Measurements from ENCODE around the gene CORO7.
A peak's percentile ranks its signal among the peaks of the same experiment; 100 is the strongest.

The CORO7 gene

GRCh38 chr16:4378161-4378666 lies 38.2 kb downstream of the CORO7 start:
- no peak overlapping the region for H3K27ac ChIP-seq (replicated peaks; ENCODE audit: low read length)

GRCh38 chr16:4377573-4378154 lies 38.7 kb downstream of the CORO7 start:
- Histone ChIP-seq H3K4me3 (ENCODE audit: low read length in 2 of 2) (peak overlapping the region in 1 of 2 donors; percentile 22), H3K4me1 (ENCODE audit: control insufficient read depth in 2 of 2, insufficient read depth in 1 of 2, low read depth in 1 of 2, low read length in 2 of 2) (peaks cover 37 to 47% of the 10 kb centered on the region in 2 donors)
- no peak for DNase-seq (ENCODE audit: low spot score)

More at GRCh38 chr16:4378161-4378666, 38.2 kb downstream of the CORO7 start:
- H2BK12ac ChIP-seq (ENCODE audit: low read length): no peak overlapping the region
- no peak overlapping the region for H2BK120ac ChIP-seq (ENCODE audit: low read depth, low read length)
- H3K23ac ChIP-seq (ENCODE audit: low read depth, low read length, poor library complexity): no peak overlapping the region
- H3K27me3 ChIP-seq (ENCODE audit: control insufficient read depth in 3 of 3, insufficient read depth in 3 of 3, low read depth in 1 of 3, low read length in 3 of 3): no peaks in the 10 kb centered on the region
- no peak overlapping the region for H4K91ac ChIP-seq (ENCODE audit: low read depth, low read length, poor library complexity)
- no CpG with 5 or more reads among the region's 15 CpGs for WGBS, 2 donors (ENCODE audit: extremely low coverage in 2 of 2, insufficient read length in 2 of 2, insufficient replicate concordance in 1 of 2)
- peaks cover 32 to 42% of the 10 kb centered on the region in 2 donors for H3K4me1 ChIP-seq (ENCODE audit: control insufficient read depth in 2 of 2, insufficient read depth in 1 of 2, low read depth in 1 of 2, low read length in 2 of 2)
- peak overlapping the region; percentile 44 for H3K18ac ChIP-seq (ENCODE audit: low read length)
- peak overlapping the region; percentile 27 for H3K9ac ChIP-seq (ENCODE audit: low read depth, low read length, poor library complexity)
- H4K8ac ChIP-seq (ENCODE audit: low read depth, low read length): no peak overlapping the region
- H2AFZ ChIP-seq (ENCODE audit: low read length): no peak overlapping the region
- H3K14ac ChIP-seq (ENCODE audit: low read length): peak overlapping the region; percentile 86
- no peak for DNase-seq (ENCODE audit: low spot score)
- peak overlapping the region; percentile 88 for H2BK5ac ChIP-seq (ENCODE audit: low read length)
- peaks cover 4 to 12% of the 10 kb centered on the region in 2 donors for H3K36me3 ChIP-seq (replicated peaks in 1 of 2; ENCODE audit: control insufficient read depth in 2 of 2, insufficient read depth in 2 of 2, low read length in 2 of 2)
- H2BK15ac ChIP-seq (ENCODE audit: low read length): no peak overlapping the region
- H3K4ac ChIP-seq (ENCODE audit: low read length): no peak overlapping the region
- peak overlapping the region; percentile 90 for H2AK5ac ChIP-seq (ENCODE audit: low read depth, low read length)
- no peak overlapping the region for H3K4me3 ChIP-seq (ENCODE audit: low read length in 2 of 2)
- H3K79me1 ChIP-seq (ENCODE audit: low read depth, low read length): peaks cover 12% of the 10 kb centered on the region
- no peak overlapping the region for H3K4me2 ChIP-seq (ENCODE audit: insufficient read depth, low read length, poor library complexity, severe bottlenecking)
- H3K9me3 ChIP-seq (replicated peaks in 1 of 2; ENCODE audit: control insufficient read depth in 2 of 2, insufficient read depth in 1 of 2, low read depth in 1 of 2, low read length in 2 of 2): no peaks in the 10 kb centered on the region

GRCh38 chr16:4376893-4377572 lies 39.4 kb downstream of the CORO7 start:
- Histone ChIP-seq H3K9ac (ENCODE audit: low read depth, low read length, poor library complexity) (no peak overlapping the region), H3K79me1 (ENCODE audit: low read depth, low read length) (peaks cover 10% of the 10 kb centered on the region), H3K27me3 (ENCODE audit: control insufficient read depth in 3 of 3, insufficient read depth in 3 of 3, low read depth in 1 of 3, low read length in 3 of 3) (no peaks in the 10 kb centered on the region), H2AK5ac (ENCODE audit: low read depth, low read length) (peak overlapping the region; percentile 96), H3K27ac (replicated peaks; ENCODE audit: low read length) (no peak overlapping the region), H3K4me1 (ENCODE audit: control insufficient read depth in 2 of 2, insufficient read depth in 1 of 2, low read depth in 1 of 2, low read length in 2 of 2) (peaks cover 44 to 51% of the 10 kb centered on the region in 2 donors), H4K8ac (ENCODE audit: low read depth, low read length) (no peak overlapping the region), H2BK120ac (ENCODE audit: low read depth, low read length) (no peak overlapping the region), H3K14ac (ENCODE audit: low read length) (no peak overlapping the region), H3K18ac (ENCODE audit: low read length) (no peak overlapping the region), H3K4me2 (ENCODE audit: insufficient read depth, low read length, poor library complexity, severe bottlenecking) (no peak overlapping the region), H3K36me3 (replicated peaks in 1 of 2; ENCODE audit: control insufficient read depth in 2 of 2, insufficient read depth in 2 of 2, low read length in 2 of 2) (peaks cover 0 to 9% of the 10 kb centered on the region in 2 donors), H2AFZ (ENCODE audit: low read length) (no peak overlapping the region), H3K4ac (ENCODE audit: low read length) (no peak overlapping the region), H3K4me3 (ENCODE audit: low read length in 2 of 2) (peak overlapping the region in 1 of 2 donors; percentile 28), H4K91ac (ENCODE audit: low read depth, low read length, poor library complexity) (no peak overlapping the region), H2BK12ac (ENCODE audit: low read length) (no peak overlapping the region), H3K23ac (ENCODE audit: low read depth, low read length, poor library complexity) (no peak overlapping the region), H2BK15ac (ENCODE audit: low read length) (no peak overlapping the region), H2BK5ac (ENCODE audit: low read length) (no peak overlapping the region), H3K9me3 (replicated peaks in 1 of 2; ENCODE audit: control insufficient read depth in 2 of 2, insufficient read depth in 1 of 2, low read depth in 1 of 2, low read length in 2 of 2) (no peaks in the 10 kb centered on the region)
- DNase-seq (ENCODE audit: low spot score): no peak
- no CpG with 5 or more reads among the region's 27 CpGs for WGBS, 2 donors (ENCODE audit: extremely low coverage in 2 of 2, insufficient read length in 2 of 2, insufficient replicate concordance in 1 of 2)

More at GRCh38 chr16:4377573-4378154, 38.7 kb downstream of the CORO7 start:
- no peak overlapping the region for H3K14ac ChIP-seq (ENCODE audit: low read length)
- H3K27me3 ChIP-seq (ENCODE audit: control insufficient read depth in 3 of 3, insufficient read depth in 3 of 3, low read depth in 1 of 3, low read length in 3 of 3): no peaks in the 10 kb centered on the region
- no peak overlapping the region for H2AK5ac ChIP-seq (ENCODE audit: low read depth, low read length)
- H3K79me1 ChIP-seq (ENCODE audit: low read depth, low read length): peaks cover 11% of the 10 kb centered on the region
- H3K36me3 ChIP-seq (replicated peaks in 1 of 2; ENCODE audit: control insufficient read depth in 2 of 2, insufficient read depth in 2 of 2, low read length in 2 of 2): peaks cover 0 to 12% of the 10 kb centered on the region in 2 donors
- no peak overlapping the region for H3K27ac ChIP-seq (replicated peaks; ENCODE audit: low read length)
- no CpG with 5 or more reads among the region's 12 CpGs for WGBS, 2 donors (ENCODE audit: extremely low coverage in 2 of 2, insufficient read length in 2 of 2, insufficient replicate concordance in 1 of 2)
- H2AFZ ChIP-seq (ENCODE audit: low read length): no peak overlapping the region
- H2BK5ac ChIP-seq (ENCODE audit: low read length): peak overlapping the region; percentile 88
- H4K91ac ChIP-seq (ENCODE audit: low read depth, low read length, poor library complexity): no peak overlapping the region
- no peak overlapping the region for H3K9ac ChIP-seq (ENCODE audit: low read depth, low read length, poor library complexity)
- H3K18ac ChIP-seq (ENCODE audit: low read length): no peak overlapping the region
- H3K4ac ChIP-seq (ENCODE audit: low read length): no peak overlapping the region
- no peaks in the 10 kb centered on the region for H3K9me3 ChIP-seq (replicated peaks in 1 of 2; ENCODE audit: control insufficient read depth in 2 of 2, insufficient read depth in 1 of 2, low read depth in 1 of 2, low read length in 2 of 2)
- H3K23ac ChIP-seq (ENCODE audit: low read depth, low read length, poor library complexity): no peak overlapping the region
- no peak overlapping the region for H3K4me2 ChIP-seq (ENCODE audit: insufficient read depth, low read length, poor library complexity, severe bottlenecking)
- no peak overlapping the region for H2BK120ac ChIP-seq (ENCODE audit: low read depth, low read length)
- no peak overlapping the region for H4K8ac ChIP-seq (ENCODE audit: low read depth, low read length)
- H2BK12ac ChIP-seq (ENCODE audit: low read length): no peak overlapping the region
- H2BK15ac ChIP-seq (ENCODE audit: low read length): no peak overlapping the region
